Endothelial cell of umbilical vein (primary cell): ENCODE measurements around the gene HAND1. TPM values are rescaled to one million over a fixed set of nuclear protein-coding genes. Genes with fewer than 3 reads are reported as not detected.

Experiments used
- BruUV-seq: library from RNA; stranded (reverse); fragments of 400-500 nt; replicated peaks from 2 replicates; lab custom pipeline; 2021; lab: Mats Ljungman, UMichigan
- CTCF ChIA-PET: fragments of 300-600, 350-600 bp; sonication (Branson Sonifier 250); formaldehyde crosslinking; loops from one replicate; lab custom pipeline; 2021; ENCODE audit warnings: antibody characterized with exemption, inconsistent platforms; lab: Charles Lee
- POLR2A ChIA-PET: fragments of 300-600, 350-600 bp; sonication (Branson Sonifier 250); formaldehyde crosslinking; loops from one replicate; lab custom pipeline; 2021; ENCODE audit warnings: antibody characterized with exemption, inconsistent platforms; lab: Charles Lee
- DNase-seq: peaks from one replicate; pipeline ENCODE4 v3.0.0-alpha.2; 2011; ENCODE audit warnings: low read depth, low spot score
- FAIRE-seq: peaks from 2 replicates; lab custom pipeline; 2011; peaks lifted over from hg19 to GRCh38; lab: Jason Lieb, UNC
- H2AFZ ChIP-seq: 2 replicates; pipeline ENCODE4 v1.6.0; 2012; ENCODE audit warnings: low read depth, low read length, control low read depth, inconsistent platforms
- H3K27ac ChIP-seq: 2 replicates; pipeline ENCODE4 v1.5.1; 2011; ENCODE audit warnings: low read depth, mild to moderate bottlenecking, control low read depth, low read length, moderate library complexity; ENCODE audit not compliant: insufficient read depth
- H3K27me3 ChIP-seq, 2 experiments: 2 replicates each; pipeline versions ENCODE4 v1.6.0 to v1.6.1; 2011; ENCODE audit warnings: low read length in 2 of 2, mixed read lengths in 1 of 2; ENCODE audit not compliant: control insufficient read depth in 2 of 2, insufficient read depth in 2 of 2
- H3K36me3 ChIP-seq, 2 experiments: 2 replicates in 1 of 2; 3 replicates in 1 of 2; pipeline ENCODE4 v1.5.1; 2011; ENCODE audit warnings: low read length in 2 of 2, mild to moderate bottlenecking in 1 of 2, moderate library complexity in 1 of 2; ENCODE audit not compliant: control insufficient read depth in 2 of 2, insufficient read depth in 2 of 2; ENCODE audit errors: extremely low read depth in 1 of 2
- H3K4me1 ChIP-seq: 3 replicates; pipeline ENCODE4 v1.5.1; 2011; ENCODE audit warnings: mild to moderate bottlenecking, low read length; ENCODE audit not compliant: control insufficient read depth, insufficient read depth; ENCODE audit errors: extremely low read depth
- H3K4me2 ChIP-seq: 2 replicates; pipeline ENCODE4 v1.6.1; 2011; ENCODE audit warnings: low read length, control low read depth, mixed read lengths; ENCODE audit not compliant: insufficient read depth
- H3K4me3 ChIP-seq, 3 experiments: fragments of 200-600 bp in 1 of 3; sonication (generic), shearing (Covaris generic) in 1 of 3; replicated peaks in 1 of 3; 2 replicates each; pipeline ENCODE4 v1.5.1; 2011 to 2016; ENCODE audit warnings: control low read depth in 3 of 3, low read length in 3 of 3, mild to moderate bottlenecking in 2 of 3, inconsistent platforms in 1 of 3, low read depth in 1 of 3, moderate library complexity in 1 of 3; ENCODE audit not compliant: insufficient read depth in 1 of 3
- H3K79me2 ChIP-seq: 2 replicates; pipeline ENCODE4 v1.6.0; 2012; ENCODE audit warnings: low read length, inconsistent platforms; ENCODE audit not compliant: control insufficient read depth, insufficient read depth
- H3K9ac ChIP-seq: replicated peaks from 2 replicates; pipeline ENCODE3; 2011; ENCODE audit warnings: low read length, control low read depth; ENCODE audit not compliant: insufficient read depth; ENCODE audit errors: extremely low read depth
- H3K9me1 ChIP-seq: replicated peaks from 3 replicates; pipeline ENCODE4 v1.6.0; 2011; ENCODE audit warnings: mild to moderate bottlenecking, low read length; ENCODE audit not compliant: control insufficient read depth, insufficient read depth; ENCODE audit errors: extremely low read depth
- H3K9me3 ChIP-seq: replicated peaks from 2 replicates; pipeline ENCODE4 v1.5.1; 2012; ENCODE audit warnings: low read length, inconsistent platforms; ENCODE audit not compliant: control insufficient read depth, insufficient read depth
- H4K20me1 ChIP-seq: replicated peaks from 2 replicates; pipeline ENCODE3; 2011; ENCODE audit warnings: mild to moderate bottlenecking, low read length; ENCODE audit not compliant: control insufficient read depth, insufficient read depth; ENCODE audit errors: extremely low read depth
- EZH2 ChIP-seq: IDR thresholded peaks from 2 replicates; pipeline ENCODE4 v1.6.1; 2012; ENCODE audit warnings: borderline replicate concordance, low read depth, mild to moderate bottlenecking, moderate library complexity, low read length, inconsistent platforms; ENCODE audit not compliant: severe bottlenecking
- FOS ChIP-seq: IDR thresholded peaks from 2 replicates; pipeline ENCODE4 v1.6.1; 2011; ENCODE audit warnings: mild to moderate bottlenecking, low read length, moderate library complexity, borderline replicate concordance; ENCODE audit not compliant: insufficient read depth
- GATA2 ChIP-seq: IDR thresholded peaks from 2 replicates; pipeline ENCODE4 v1.7.0; 2011; ENCODE audit warnings: low read depth, mild to moderate bottlenecking, moderate library complexity, mixed read lengths, low read length; ENCODE audit not compliant: insufficient read length, insufficient read depth
- JUN ChIP-seq: IDR thresholded peaks from 2 replicates; pipeline ENCODE4 v1.6.1; 2011; ENCODE audit warnings: borderline replicate concordance, low read depth; ENCODE audit not compliant: insufficient read length, insufficient read depth
- MAX ChIP-seq: IDR thresholded peaks from 2 replicates; pipeline ENCODE4 v1.6.1; 2011; ENCODE audit not compliant: insufficient read depth, insufficient read length
- MYC ChIP-seq: IDR thresholded peaks from one replicate; pipeline ENCODE4 v1.6.1; 2011; ENCODE audit warnings: mild to moderate bottlenecking, low read depth, low read length
- POLR2AphosphoS5 ChIP-seq: IDR thresholded peaks from 2 replicates; pipeline ENCODE4 v1.6.1; 2012; ENCODE audit warnings: low read depth, mild to moderate bottlenecking, control low read depth, low read length, moderate library complexity; ENCODE audit not compliant: insufficient read depth
- dilution Hi-C: fragments of 300-500 bp; cut with MboI; formaldehyde crosslinking; loops from one replicate; pipeline ENCODE4 v1.15.0; 2019; ENCODE audit warnings: low sequenced_read_pairs; ENCODE audit not compliant: extremely low pct_ligation_motif_present
- intact Hi-C: fragments of 100-400 bp; cut with micrococcal nuclease; formaldehyde crosslinking; loops from one replicate; pipeline ENCODE4 v1.10.0; 2022
- polyA plus RNA-seq, 4 experiments: library from polyadenylated mRNA; depleted of rRNA in 3 of 4; stranded (reverse) in 3 of 4; unstranded in 1 of 4; fragments of >200 nt; gene quantifications; 2 replicates each; pipeline versions ENCODE4 v1.2.1 to v1.2.3, GENCODE V29; 2011 to 2012; ENCODE audit warnings: missing spikeins in 1 of 4
- total RNA-seq: library from RNA; stranded (reverse); gene quantifications from 2 replicates; pipeline ENCODE4 v1.2.3, GENCODE V29; 2021

HAND1 gene
- total and polyA plus RNA-seq, 2 donors (not counting 3 experiments of a cell fraction or from before 2014, with no cell fraction given) = not detected

DNA sequence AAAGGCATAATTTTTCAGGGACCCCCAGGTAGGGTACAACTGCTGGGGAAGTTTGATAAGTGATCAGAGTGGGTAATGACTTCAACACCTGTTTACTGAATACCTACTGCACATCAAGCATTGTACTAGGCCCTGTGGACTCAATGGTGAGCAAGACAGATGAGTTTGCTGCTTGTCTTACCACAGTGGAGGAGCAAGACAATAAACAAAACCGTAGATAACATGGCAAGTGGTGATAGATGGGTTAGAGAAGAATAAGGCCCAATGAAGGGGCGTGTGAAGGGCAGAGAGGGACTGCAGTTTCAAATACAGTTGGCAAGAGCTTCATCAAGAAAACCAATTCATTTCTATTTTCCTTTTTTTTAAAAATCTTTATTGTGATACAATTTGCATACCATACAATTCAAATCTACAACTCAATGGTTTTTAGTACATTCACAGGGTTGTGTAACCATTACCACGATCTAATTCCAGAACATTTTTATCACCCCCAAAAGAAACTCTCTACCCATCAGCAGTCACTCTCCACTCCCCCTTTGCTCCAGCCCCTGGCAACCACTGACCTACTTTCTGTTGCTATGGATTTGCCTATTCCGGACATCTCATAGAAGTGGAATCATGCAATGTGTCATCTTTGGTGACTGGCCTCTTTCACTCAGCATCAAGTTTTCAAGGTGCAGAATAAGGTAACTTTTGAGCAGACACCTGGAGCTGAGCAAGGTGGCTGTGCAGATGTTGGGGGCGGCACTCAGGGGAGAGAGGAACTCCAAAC is 31.9 kb upstream of the HAND1 start:
- dilution Hi-C loops = no loop called here
- POLR2A ChIA-PET = no interaction called here

DNA sequence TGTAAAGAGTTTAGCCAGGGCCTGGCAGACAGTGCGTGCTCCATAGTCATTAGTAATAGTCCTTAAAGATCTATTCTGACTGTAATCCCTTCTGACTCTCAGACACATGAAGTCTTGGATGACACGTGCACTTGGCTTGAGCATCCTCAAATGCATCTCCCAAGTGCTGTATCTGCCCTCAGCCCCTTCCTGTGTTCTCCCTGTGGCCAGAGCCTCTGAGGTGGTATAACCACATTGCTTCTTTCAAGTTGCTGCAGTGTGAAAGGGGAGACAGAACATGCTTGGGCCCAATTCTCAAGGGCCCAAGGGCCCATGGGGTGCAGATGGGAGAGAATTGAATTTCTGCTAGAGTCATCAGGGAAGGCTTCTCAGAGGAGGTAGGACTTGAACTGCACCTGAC is 30.1 kb upstream of the HAND1 start:
- Histone ChIP-seq H3K9me1 (no peaks in the 10 kb centered on the region), H3K9ac (no peak overlapping the region), H3K9me3 (no peaks in the 10 kb centered on the region), H2AFZ (no peak overlapping the region), H3K79me2 (no peaks in the 10 kb centered on the region), H3K27me3 (no peaks in the 10 kb centered on the region), H3K4me2 (no peak overlapping the region), H3K4me1 (no peaks in the 10 kb centered on the region), H3K4me3 (no peak overlapping the region), H4K20me1 (no peaks in the 10 kb centered on the region), H3K36me3 (no peaks in the 10 kb centered on the region), H3K27ac (no peak overlapping the region)
- dilution Hi-C loops = no loop called here
- intact Hi-C loops = no loop called here
- DNase-seq (no peak), FAIRE-seq (no peak)
- ChIA-PET POLR2A (no interaction called here), CTCF (interaction anchor here (2.6 kb wide), 1 partner anchor 13 kb away, joined by 10 read pairs; no protein-coding TSS in a partner anchor)
- BruUV-seq = no TSS peak
- TF ChIP-seq POLR2AphosphoS5 (no peak), MAX (no peak), GATA2 (no peak), FOS (no peak), MYC (no peak)

More for the DNA sequence above, 31.9 kb upstream of the HAND1 start:
- no peaks in the 10 kb centered on the region for H3K36me3 ChIP-seq
- BruUV-seq = no TSS peak
- DNase-seq (no peak), FAIRE-seq (no peak)
- no peaks in the 10 kb centered on the region for H3K4me1 ChIP-seq
- no peak overlapping the region for H3K4me3 ChIP-seq
- no peaks in the 10 kb centered on the region for H3K9me1 ChIP-seq
- CTCF ChIA-PET = interaction anchor here (3.1 kb wide), 1 partner anchor 11 kb away, joined by 36 read pairs; no protein-coding TSS in a partner anchor
- H3K9ac ChIP-seq = no peak overlapping the region
- no peaks in the 10 kb centered on the region for H4K20me1 ChIP-seq
- H3K27ac ChIP-seq = no peak overlapping the region
- H3K27me3 ChIP-seq = peaks cover 0 to 4% of the 10 kb centered on the region in 2 experiments
- H3K79me2 ChIP-seq = no peaks in the 10 kb centered on the region
- no peaks in the 10 kb centered on the region for H3K9me3 ChIP-seq
- TF ChIP-seq JUN (no peak), POLR2AphosphoS5 (no peak), MYC (no peak), EZH2 (no peak), GATA2 (no peak), FOS (no peak)
- H2AFZ ChIP-seq = no peak overlapping the region
- intact Hi-C loops = no loop called here
- H3K4me2 ChIP-seq = no peak overlapping the region
